Measurements from ENCODE around the gene SLC39A6.
"Not testable (repeated sequence)": the region's sequence is repeated elsewhere in the genome, so short reads cannot be mapped to it uniquely, and the experiment has no call there.

SLC39A6 gene

GRCh38 chr18:36088256-36088655 is 40.9 kb downstream of the SLC39A6 start (continued):
- TF ChIP-seq, protein P1, sequence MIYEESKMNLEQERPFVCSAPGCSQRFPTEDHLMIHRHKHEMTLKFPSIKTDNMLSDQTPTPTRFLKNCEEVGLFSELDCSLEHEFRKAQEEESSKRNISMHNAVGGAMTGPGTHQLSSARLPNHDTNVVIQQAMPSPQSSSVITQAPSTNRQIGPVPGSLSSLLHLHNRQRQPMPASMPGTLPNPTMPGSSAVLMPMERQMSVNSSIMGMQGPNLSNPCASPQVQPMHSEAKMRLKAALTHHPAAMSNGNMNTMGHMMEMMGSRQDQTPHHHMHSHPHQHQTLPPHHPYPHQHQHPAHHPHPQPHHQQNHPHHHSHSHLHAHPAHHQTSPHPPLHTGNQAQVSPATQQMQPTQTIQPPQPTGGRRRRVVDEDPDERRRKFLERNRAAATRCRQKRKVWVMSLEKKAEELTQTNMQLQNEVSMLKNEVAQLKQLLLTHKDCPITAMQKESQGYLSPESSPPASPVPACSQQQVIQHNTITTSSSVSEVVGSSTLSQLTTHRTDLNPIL (CRISPR knock-in tag; IDR thresholded peaks at IDR 0.05; ENCODE audit: low read depth) = no peak
- TF ChIP-seq ZC3H10 (CRISPR knock-in tag; IDR thresholded peaks at IDR 0.05) (no peak), ZNF565 (CRISPR knock-in tag; conservative IDR thresholded peaks at IDR 0.05; ENCODE audit: low read depth) (no peak), BACH2 (CRISPR knock-in tag; IDR thresholded peaks at IDR 0.05; ENCODE audit: borderline replicate concordance) (no peak)
- TF ChIP-seq, protein P2, sequence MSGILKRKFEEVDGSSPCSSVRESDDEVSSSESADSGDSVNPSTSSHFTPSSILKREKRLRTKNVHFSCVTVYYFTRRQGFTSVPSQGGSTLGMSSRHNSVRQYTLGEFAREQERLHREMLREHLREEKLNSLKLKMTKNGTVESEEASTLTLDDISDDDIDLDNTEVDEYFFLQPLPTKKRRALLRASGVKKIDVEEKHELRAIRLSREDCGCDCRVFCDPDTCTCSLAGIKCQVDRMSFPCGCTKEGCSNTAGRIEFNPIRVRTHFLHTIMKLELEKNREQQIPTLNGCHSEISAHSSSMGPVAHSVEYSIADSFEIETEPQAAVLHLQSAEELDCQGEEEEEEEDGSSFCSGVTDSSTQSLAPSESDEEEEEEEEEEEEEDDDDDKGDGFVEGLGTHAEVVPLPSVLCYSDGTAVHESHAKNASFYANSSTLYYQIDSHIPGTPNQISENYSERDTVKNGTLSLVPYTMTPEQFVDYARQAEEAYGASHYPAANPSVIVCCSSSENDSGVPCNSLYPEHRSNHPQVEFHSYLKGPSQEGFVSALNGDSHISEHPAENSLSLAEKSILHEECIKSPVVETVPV (CRISPR knock-in tag; IDR thresholded peaks at IDR 0.05) = no peak

DNA sequence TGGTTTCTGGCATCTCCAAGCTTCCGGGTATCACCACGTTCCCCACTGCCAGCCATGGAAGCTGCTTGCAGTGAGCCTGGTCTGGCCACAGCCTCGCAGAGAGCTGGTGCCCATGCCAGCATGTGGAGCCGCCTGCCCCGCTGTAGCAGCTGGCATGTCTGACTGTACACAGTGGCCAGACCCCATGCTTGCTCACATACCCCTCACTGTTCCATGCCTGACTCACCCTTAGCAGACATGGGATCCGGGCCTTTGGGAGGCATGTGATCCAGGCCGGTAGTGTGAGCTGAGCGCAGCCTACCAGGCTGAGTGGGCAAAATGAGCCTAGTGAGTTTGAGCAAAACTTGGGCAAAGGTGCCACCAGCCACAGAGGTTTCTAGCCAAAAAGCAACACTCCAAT is 43.0 kb downstream of the SLC39A6 start:
- no peak for TF ChIP-seq TCF4 (CRISPR knock-in tag; IDR thresholded peaks at IDR 0.05; ENCODE audit: borderline replicate concordance)
- TF ChIP-seq, protein P3, sequence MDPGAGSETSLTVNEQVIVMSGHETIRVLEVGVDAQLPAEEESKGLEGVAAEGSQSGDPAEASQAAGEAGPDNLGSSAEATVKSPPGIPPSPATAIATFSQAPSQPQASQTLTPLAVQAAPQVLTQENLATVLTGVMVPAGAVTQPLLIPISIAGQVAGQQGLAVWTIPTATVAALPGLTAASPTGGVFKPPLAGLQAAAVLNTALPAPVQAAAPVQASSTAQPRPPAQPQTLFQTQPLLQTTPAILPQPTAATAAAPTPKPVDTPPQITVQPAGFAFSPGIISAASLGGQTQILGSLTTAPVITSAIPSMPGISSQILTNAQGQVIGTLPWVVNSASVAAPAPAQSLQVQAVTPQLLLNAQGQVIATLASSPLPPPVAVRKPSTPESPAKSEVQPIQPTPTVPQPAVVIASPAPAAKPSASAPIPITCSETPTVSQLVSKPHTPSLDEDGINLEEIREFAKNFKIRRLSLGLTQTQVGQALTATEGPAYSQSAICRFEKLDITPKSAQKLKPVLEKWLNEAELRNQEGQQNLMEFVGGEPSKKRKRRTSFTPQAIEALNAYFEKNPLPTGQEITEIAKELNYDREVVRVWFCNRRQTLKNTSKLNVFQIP (CRISPR knock-in tag; IDR thresholded peaks at IDR 0.05; ENCODE audit: borderline replicate concordance, low read depth) = no peak
- TF ChIP-seq ZFP30 (CRISPR knock-in tag; IDR thresholded peaks at IDR 0.05) = no peak
- no peak for TF ChIP-seq ISL1 (CRISPR knock-in tag; IDR thresholded peaks at IDR 0.05)
- TF ChIP-seq ZNF8 (CRISPR knock-in tag; IDR thresholded peaks at IDR 0.05) = no peak
- TF ChIP-seq ZNF70 (CRISPR knock-in tag; IDR thresholded peaks at IDR 0.05) = no peak
- no peak for TF ChIP-seq SNAI2 (CRISPR knock-in tag; IDR thresholded peaks at IDR 0.05)
- TF ChIP-seq RARB (CRISPR knock-in tag; IDR thresholded peaks at IDR 0.05) = no peak
- no peak for TF ChIP-seq OSR1 (CRISPR knock-in tag; IDR thresholded peaks at IDR 0.05)
- no peak for TF ChIP-seq CSDC2 (CRISPR knock-in tag; IDR thresholded peaks at IDR 0.05)
- no peak for TF ChIP-seq TOX (CRISPR knock-in tag; IDR thresholded peaks at IDR 0.05; ENCODE audit: borderline replicate concordance)
- no peak for TF ChIP-seq PATZ1 (CRISPR knock-in tag; IDR thresholded peaks at IDR 0.05; ENCODE audit: borderline replicate concordance)
- TF ChIP-seq ARNTL (CRISPR knock-in tag; IDR thresholded peaks at IDR 0.05; ENCODE audit: borderline replicate concordance, low read depth) = no peak
- TF ChIP-seq GLIS3 (CRISPR knock-in tag; IDR thresholded peaks at IDR 0.05) = no peak
- TF ChIP-seq ZNF565 (CRISPR knock-in tag; conservative IDR thresholded peaks at IDR 0.05; ENCODE audit: low read depth) = no peak
- TF ChIP-seq BACH2 (CRISPR knock-in tag; IDR thresholded peaks at IDR 0.05; ENCODE audit: borderline replicate concordance) = no peak
- TF ChIP-seq, protein P2 (CRISPR knock-in tag; IDR thresholded peaks at IDR 0.05) = no peak
- TF ChIP-seq ZC3H10 (CRISPR knock-in tag; IDR thresholded peaks at IDR 0.05) = no peak
- no peak for ATAC-seq

DNA sequence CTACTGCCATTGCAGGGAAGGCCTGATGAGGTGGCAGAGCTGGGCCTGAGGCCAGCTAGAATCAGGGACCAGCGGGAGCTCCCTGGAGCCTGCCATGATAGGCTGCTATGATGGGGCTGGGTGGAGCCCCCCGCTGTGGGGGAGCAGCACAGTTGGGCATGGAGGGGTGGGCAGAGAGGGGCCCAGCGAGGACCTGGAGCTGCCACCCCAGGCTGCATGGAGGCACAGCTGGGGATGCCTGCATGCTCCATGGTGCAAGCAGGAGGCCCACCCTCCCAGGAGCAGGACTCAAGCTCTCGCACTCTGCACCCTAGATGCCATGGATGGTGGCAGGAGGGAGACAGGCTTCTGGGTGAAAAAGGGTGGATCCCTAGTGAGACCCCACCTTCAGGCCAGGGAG is 43.9 kb downstream of the SLC39A6 start:
- no peak for ATAC-seq
- TF ChIP-seq OSR1 (CRISPR knock-in tag; IDR thresholded peaks at IDR 0.05) (no peak), ARNTL (CRISPR knock-in tag; IDR thresholded peaks at IDR 0.05; ENCODE audit: borderline replicate concordance, low read depth) (no peak), ZC3H10 (CRISPR knock-in tag; IDR thresholded peaks at IDR 0.05) (no peak), ZFP30 (CRISPR knock-in tag; IDR thresholded peaks at IDR 0.05) (no peak), ZFP3 (CRISPR knock-in tag; IDR thresholded peaks at IDR 0.05) (no peak), GLIS3 (CRISPR knock-in tag; IDR thresholded peaks at IDR 0.05) (no peak), ISL1 (CRISPR knock-in tag; IDR thresholded peaks at IDR 0.05) (no peak)

DNA sequence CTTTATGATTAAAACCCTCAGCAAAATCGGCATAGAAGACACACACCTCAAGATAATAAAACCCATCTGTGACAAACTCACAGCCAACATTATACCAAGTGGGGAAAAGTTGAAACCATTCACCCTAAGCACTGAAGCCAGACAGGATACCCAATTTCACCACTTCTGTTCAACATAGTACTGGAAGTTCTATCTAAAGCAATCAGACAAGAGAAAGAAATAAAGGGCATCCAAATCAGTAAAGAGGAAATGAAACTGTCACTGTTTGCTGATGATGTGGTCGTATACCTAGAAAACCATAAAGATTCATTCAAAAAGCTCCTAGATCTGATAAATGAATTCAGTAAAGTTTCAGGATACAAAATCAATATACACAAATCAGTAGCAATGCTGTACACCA is 45.4 kb downstream of the SLC39A6 start:
- no peak for TF ChIP-seq GLIS3 (CRISPR knock-in tag; IDR thresholded peaks at IDR 0.05)
- TF ChIP-seq ZFP30 (CRISPR knock-in tag; IDR thresholded peaks at IDR 0.05) = no peak
- TF ChIP-seq ZNF8 (CRISPR knock-in tag; IDR thresholded peaks at IDR 0.05) = no peak
- no peak for TF ChIP-seq OSR1 (CRISPR knock-in tag; IDR thresholded peaks at IDR 0.05)
- TF ChIP-seq, protein P2 (CRISPR knock-in tag; IDR thresholded peaks at IDR 0.05) = no peak
- TF ChIP-seq SNAI2 (CRISPR knock-in tag; IDR thresholded peaks at IDR 0.05) = no peak
- TF ChIP-seq PATZ1 (CRISPR knock-in tag; IDR thresholded peaks at IDR 0.05; ENCODE audit: borderline replicate concordance) = no peak
- no peak for TF ChIP-seq TCF4 (CRISPR knock-in tag; IDR thresholded peaks at IDR 0.05; ENCODE audit: borderline replicate concordance)
- TF ChIP-seq ARNTL (CRISPR knock-in tag; IDR thresholded peaks at IDR 0.05; ENCODE audit: borderline replicate concordance, low read depth) = no peak
- no peak for TF ChIP-seq BACH2 (CRISPR knock-in tag; IDR thresholded peaks at IDR 0.05; ENCODE audit: borderline replicate concordance)
- TF ChIP-seq ZNF70 (CRISPR knock-in tag; IDR thresholded peaks at IDR 0.05) = no peak
- no peak for TF ChIP-seq ZC3H10 (CRISPR knock-in tag; IDR thresholded peaks at IDR 0.05)
- TF ChIP-seq ZFP3 (CRISPR knock-in tag; IDR thresholded peaks at IDR 0.05) = no peak
- ATAC-seq = no peak

DNA sequence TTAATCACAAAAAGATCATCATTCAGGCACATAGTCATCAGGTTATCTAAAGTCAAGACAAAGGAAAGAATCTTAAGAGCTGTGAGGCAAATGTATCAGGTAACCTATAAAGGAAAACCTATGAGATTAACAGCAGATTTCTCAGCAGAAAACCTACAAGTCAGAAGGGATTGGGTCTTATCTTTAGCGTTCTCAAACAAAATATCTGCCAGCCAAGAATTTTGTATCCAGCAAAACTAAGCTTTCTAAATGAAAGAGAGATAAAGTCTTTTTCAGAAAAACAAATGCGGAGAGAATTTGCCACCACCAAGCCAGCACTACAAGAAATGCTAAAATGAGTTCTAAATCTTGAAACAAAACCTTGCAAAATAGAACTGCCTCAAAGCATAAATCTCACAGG is 48.0 kb downstream of the SLC39A6 start:
- not testable (repeated sequence) for ATAC-seq
